Neutrophil (primary cell): ENCODE data around the gene SLC39A9.

Experiments used
- H3K27ac ChIP-seq: fragments of 200-600 bp; sonication (generic); 2 replicates; pipeline ENCODE4 v1.5.1; 2016; ENCODE audit warnings: mild to moderate bottlenecking, moderate library complexity
- H3K27me3 ChIP-seq: fragments of 200-600 bp; sonication (generic); 2 replicates; pipeline ENCODE4 v1.6.0; 2016; ENCODE audit warnings: mild to moderate bottlenecking
- H3K36me3 ChIP-seq: fragments of 200-600 bp; sonication (generic); 2 replicates; pipeline ENCODE4 v1.5.1; 2017
- H3K4me1 ChIP-seq, 2 experiments: fragments of 200-600 bp in 1 of 2; sonication (generic) in 1 of 2; 1 replicate in 1 of 2; 2 replicates in 1 of 2; pipeline versions ENCODE4 v1.5.1 to v1.6.1; 2013 to 2016; ENCODE audit warnings: low read depth in 1 of 2, low read length in 1 of 2, mild to moderate bottlenecking in 1 of 2, moderate library complexity in 1 of 2; ENCODE audit not compliant: control insufficient read depth in 1 of 2, insufficient read depth in 1 of 2
- H3K4me3 ChIP-seq, 2 experiments: fragments of 200-600 bp in 1 of 2; sonication (generic) in 1 of 2; 1 replicate in 1 of 2; 2 replicates in 1 of 2; pipeline ENCODE4 v1.5.1; 2013 to 2016; ENCODE audit warnings: low read depth in 1 of 2, low read length in 1 of 2, mild to moderate bottlenecking in 1 of 2, moderate library complexity in 1 of 2
- H3K9me3 ChIP-seq: fragments of 200-600 bp; sonication (generic); 2 replicates; pipeline ENCODE4 v1.5.1; 2016
- TF ChIP-seq, protein P1 (sequence below): fragments of 200-600 bp; sonication (generic); IDR thresholded peaks from 2 replicates; pipeline ENCODE4 v1.5.1; 2016; ENCODE audit warnings: antibody characterized with exemption

Gene SLC39A9

GRCh38 chr14:69505338-69506240 lies 107.1 kb downstream of the SLC39A9 start:
- H3K27me3 ChIP-seq = peaks cover 63% of the 10 kb centered on the region
- no peak overlapping the region for H3K27ac ChIP-seq

DNA sequence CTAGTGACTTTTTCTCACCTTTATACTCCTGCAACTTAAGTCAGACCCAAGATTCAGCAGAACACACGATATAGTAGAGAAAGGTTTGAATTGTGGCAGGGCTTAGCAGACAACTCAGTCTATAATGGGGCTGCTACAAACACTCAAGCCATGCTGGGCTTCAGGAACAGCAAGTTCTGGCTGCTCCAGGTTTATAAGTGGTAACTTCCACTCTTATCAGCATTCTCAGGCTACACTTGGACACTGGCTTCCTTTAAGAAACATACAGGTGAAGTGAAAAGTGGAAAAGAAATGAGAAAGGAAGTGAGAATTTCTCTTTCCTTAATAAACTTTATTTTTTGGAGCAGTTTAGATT lies 107.7 kb downstream of the SLC39A9 start:
- H3K9me3 ChIP-seq = no peaks in the 10 kb centered on the region
- H3K36me3 ChIP-seq = no peaks in the 10 kb centered on the region
- no peaks in the 10 kb centered on the region for H3K4me1 ChIP-seq
- no peak overlapping the region for H3K27ac ChIP-seq
- no peak overlapping the region for H3K4me3 ChIP-seq
- TF ChIP-seq, protein P1, sequence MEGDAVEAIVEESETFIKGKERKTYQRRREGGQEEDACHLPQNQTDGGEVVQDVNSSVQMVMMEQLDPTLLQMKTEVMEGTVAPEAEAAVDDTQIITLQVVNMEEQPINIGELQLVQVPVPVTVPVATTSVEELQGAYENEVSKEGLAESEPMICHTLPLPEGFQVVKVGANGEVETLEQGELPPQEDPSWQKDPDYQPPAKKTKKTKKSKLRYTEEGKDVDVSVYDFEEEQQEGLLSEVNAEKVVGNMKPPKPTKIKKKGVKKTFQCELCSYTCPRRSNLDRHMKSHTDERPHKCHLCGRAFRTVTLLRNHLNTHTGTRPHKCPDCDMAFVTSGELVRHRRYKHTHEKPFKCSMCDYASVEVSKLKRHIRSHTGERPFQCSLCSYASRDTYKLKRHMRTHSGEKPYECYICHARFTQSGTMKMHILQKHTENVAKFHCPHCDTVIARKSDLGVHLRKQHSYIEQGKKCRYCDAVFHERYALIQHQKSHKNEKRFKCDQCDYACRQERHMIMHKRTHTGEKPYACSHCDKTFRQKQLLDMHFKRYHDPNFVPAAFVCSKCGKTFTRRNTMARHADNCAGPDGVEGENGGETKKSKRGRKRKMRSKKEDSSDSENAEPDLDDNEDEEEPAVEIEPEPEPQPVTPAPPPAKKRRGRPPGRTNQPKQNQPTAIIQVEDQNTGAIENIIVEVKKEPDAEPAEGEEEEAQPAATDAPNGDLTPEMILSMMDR = no peak
- peaks cover 65% of the 10 kb centered on the region for H3K27me3 ChIP-seq

More at GRCh38 chr14:69505338-69506240, 107.1 kb downstream of the SLC39A9 start:
- TF ChIP-seq, protein P1 = no peak
- H3K9me3 ChIP-seq = no peaks in the 10 kb centered on the region
- no peaks in the 10 kb centered on the region for H3K4me1 ChIP-seq
- H3K36me3 ChIP-seq = no peaks in the 10 kb centered on the region
- no peak overlapping the region for H3K4me3 ChIP-seq
